ENCODE measurements around the gene LRMDA. TPM values are rescaled to one million over a fixed set of nuclear protein-coding genes. Genes with fewer than 3 reads are reported as not detected.

Gene LRMDA
- total RNA-seq, 2 donors from 2014 or later: 12.2 to 25.4 TPM

- H3K27me3 ChIP-seq: no peaks in the 10 kb centered on the region
- WGBS, 2 donors: 92 to 100% methylated on average over 1 of the region's 1 CpG
- no peaks in the 10 kb centered on the region for H3K36me3 ChIP-seq (replicated peaks in 1 of 2; ENCODE audit: insufficient read depth in 1 of 2, low read depth in 2 of 2)
- H3K9me3 ChIP-seq: peaks cover 0 to 8% (median 2%) of the 10 kb centered on the region in 3 donors
- no peaks in the 10 kb centered on the region for H3K4me1 ChIP-seq
- no peak for DNase-seq
- no peak overlapping the region for H3K4me3 ChIP-seq
- no peak for ATAC-seq
- TF ChIP-seq POLR2A (IDR thresholded peaks at IDR 0.05): no peak
- no peak for TF ChIP-seq CTCF (IDR thresholded peaks at IDR 0.05)
- H3K27ac ChIP-seq: no peak overlapping the region
- intact Hi-C loops (cut with DNase I): no loop called here
These were observed 153.9 kb downstream of the LRMDA start for GRCh38 chr10:75585294-75585693.

- no peaks in the 10 kb centered on the region for H3K4me1 ChIP-seq
- 96 to 97% methylated on average over 1 of the region's 1 CpG for WGBS, 2 donors
- intact Hi-C loops (cut with DNase I): no loop called here
These were observed 155.4 kb downstream of the LRMDA start for GRCh38 chr10:75586814-75587213.

GRCh38 chr10:75588031-75588430 lies 156.6 kb downstream of the LRMDA start:
- WGBS, 2 donors: 81% methylated on average over 1 of the region's 1 CpG
- no peak for TF ChIP-seq POLR2A (IDR thresholded peaks at IDR 0.05)
- no peak for TF ChIP-seq CTCF (IDR thresholded peaks at IDR 0.05)
- H3K4me3 ChIP-seq: no peak overlapping the region
- H3K9me3 ChIP-seq: no peaks in the 10 kb centered on the region
- ATAC-seq: no peak
- no peaks in the 10 kb centered on the region for H3K27me3 ChIP-seq
- no peaks in the 10 kb centered on the region for H3K36me3 ChIP-seq (replicated peaks in 1 of 2; ENCODE audit: insufficient read depth in 1 of 2, low read depth in 2 of 2)
- H3K27ac ChIP-seq: no peak overlapping the region
- DNase-seq: no peak
- H3K4me1 ChIP-seq: peaks cover 8% of the 10 kb centered on the region
- intact Hi-C loops (cut with DNase I): no loop called here

More at GRCh38 chr10:75586814-75587213, 155.4 kb downstream of the LRMDA start:
- ATAC-seq (no peak), DNase-seq (no peak)
- Histone ChIP-seq H3K9me3 (peaks cover 0 to 8% (median 2%) of the 10 kb centered on the region in 3 donors), H3K4me3 (no peak overlapping the region), H3K36me3 (replicated peaks in 1 of 2; ENCODE audit: insufficient read depth in 1 of 2, low read depth in 2 of 2) (no peaks in the 10 kb centered on the region), H3K27me3 (no peaks in the 10 kb centered on the region), H3K27ac (no peak overlapping the region)
- TF ChIP-seq CTCF (IDR thresholded peaks at IDR 0.05) (no peak), POLR2A (IDR thresholded peaks at IDR 0.05) (no peak)

GRCh38 chr10:75589895-75590654 lies 158.7 kb downstream of the LRMDA start:
- Histone ChIP-seq H3K9me3 (no peaks in the 10 kb centered on the region), H3K27me3 (no peaks in the 10 kb centered on the region), H3K36me3 (replicated peaks in 1 of 2; ENCODE audit: insufficient read depth in 1 of 2, low read depth in 2 of 2) (no peaks in the 10 kb centered on the region), H3K4me3 (no peak overlapping the region), H3K4me1 (peaks cover 16% of the 10 kb centered on the region), H3K27ac (no peak overlapping the region)
- intact Hi-C loops (cut with DNase I): no loop called here
- ATAC-seq (no peak), DNase-seq (no peak)
- 91 to 99% methylated on average over 3 of the region's 3 CpGs for WGBS, 2 donors
- TF ChIP-seq CTCF (IDR thresholded peaks at IDR 0.05) (no peak), POLR2A (IDR thresholded peaks at IDR 0.05) (no peak)

Measured in body of pancreas (tissue), 4 donors.